ELR (cell line): ENCODE measurements around the gene DEPDC1B.
"Not testable (repeated sequence)": the region's sequence is repeated elsewhere in the genome, so short reads cannot be mapped to it uniquely, and the experiment has no call there.

Experiments
- DNase-seq: peaks from one replicate; pipeline ENCODE4 v3.0.0-alpha.2; 2015; ENCODE audit warnings: low read depth

The DEPDC1B gene

DNA sequence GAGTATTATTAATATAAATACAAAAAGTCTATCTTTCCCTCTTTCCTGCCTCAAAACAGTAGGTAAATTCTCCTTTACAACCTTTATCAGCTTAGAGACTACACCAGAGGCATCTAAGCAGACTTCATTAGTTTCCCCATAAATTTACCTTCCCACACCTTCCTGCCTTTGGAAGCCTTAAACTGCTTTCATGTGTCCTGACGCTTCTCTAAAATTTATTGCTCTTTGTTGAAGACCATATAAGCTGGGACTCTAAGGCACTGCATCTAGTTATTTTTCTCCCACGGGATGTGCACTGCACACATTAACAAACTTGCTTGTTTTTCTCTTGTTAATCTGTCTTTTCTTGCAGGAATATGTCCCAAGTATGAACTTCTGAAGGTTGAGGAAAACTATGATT lies 51.8 kb downstream of the DEPDC1B start:
- no peak for DNase-seq

DNA sequence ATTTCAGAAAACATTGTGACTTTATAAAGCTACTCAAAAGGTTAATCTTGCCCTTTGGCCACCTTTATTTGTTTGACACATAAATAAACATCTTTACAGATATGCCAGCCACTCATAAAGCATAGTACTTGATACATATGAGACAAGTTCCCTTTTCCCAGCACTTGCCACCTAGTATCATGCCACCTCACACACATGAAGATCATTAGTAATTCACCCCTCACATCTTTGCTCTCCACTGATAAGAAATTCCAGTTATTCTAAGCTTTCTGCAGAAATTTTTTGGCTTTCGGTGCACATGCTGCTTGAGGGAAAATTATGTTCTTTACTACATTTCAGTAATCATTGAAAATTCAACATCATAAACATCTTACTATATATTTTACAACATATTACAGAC lies 59.1 kb downstream of the DEPDC1B start:
- DNase-seq, result no peak

DNA sequence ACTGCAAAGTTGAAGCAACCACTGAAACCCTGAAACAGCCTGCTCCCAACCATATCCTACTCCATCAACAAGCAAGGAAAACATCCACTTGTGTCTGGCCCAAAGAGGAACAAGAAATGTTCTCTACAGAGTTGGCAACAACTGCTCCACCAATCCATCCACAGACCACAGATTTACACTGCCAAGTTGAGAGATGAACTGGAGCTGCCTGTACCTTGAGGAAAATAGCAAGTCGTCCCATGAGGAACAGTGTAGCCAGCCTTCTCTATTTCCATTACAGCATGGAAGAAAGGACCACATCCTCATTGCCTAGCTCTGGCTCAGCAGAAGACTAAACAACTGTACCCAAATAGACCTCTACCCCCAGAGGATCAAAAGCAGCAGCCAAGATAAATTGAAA lies 60.4 kb downstream of the DEPDC1B start:
- no peak for DNase-seq

DNA sequence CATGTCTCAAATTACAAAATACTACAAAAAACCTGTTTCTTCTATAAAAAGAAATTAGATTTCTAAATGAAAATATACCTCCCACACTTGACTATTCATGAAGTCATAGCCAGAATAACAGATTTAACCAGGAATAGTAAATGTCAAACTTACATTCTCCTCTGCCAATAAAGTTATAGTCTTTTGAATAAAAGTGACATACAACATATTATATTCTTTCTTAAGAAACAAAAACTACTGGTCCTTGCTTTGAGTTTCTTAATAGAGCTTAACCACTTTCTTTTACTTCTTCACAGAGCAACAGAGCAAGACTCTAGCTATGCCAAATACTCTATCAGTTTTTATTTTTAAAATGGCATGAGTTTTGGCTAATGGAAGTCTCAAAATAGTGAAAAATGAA lies 61.7 kb downstream of the DEPDC1B start:
- DNase-seq, result no peak

DNA sequence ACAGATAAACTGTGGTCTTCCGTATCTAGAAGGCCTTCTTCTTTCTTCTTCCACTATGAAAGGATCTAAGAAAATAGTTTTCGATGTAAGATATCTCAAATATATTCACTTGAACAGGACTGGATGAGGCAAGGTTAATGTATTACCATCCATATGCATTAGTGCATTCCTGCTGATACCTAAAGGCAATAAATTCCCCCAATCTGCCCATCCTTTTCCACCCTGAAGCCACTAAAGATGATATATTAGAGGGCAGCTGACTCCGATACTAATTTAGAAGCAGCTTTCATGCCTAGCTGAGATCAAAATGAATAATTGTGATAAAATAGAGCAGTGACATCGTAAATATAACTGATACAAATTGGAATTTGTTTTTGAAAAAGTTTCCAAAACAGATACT lies 63.3 kb downstream of the DEPDC1B start:
- DNase-seq, result no peak

DNA sequence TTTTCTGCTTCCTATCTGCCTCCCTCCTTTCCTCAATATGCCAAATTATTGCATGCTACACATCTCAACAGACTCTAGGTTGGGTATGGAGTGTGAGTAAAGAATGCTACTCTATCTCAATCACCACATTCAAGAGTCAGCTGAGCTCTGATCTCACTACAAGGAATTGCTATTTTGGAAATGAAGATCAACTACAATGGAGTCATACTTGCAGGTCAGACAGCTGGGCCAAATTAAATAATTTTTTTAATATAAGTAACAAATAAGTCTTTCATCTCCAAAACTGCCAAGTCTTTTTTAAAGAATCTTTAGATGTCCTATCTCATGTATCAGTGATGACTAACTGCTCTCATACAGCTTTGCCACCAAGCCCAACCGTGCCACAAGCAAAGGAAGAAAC lies 64.0 kb downstream of the DEPDC1B start:
- no peak for DNase-seq

DNA sequence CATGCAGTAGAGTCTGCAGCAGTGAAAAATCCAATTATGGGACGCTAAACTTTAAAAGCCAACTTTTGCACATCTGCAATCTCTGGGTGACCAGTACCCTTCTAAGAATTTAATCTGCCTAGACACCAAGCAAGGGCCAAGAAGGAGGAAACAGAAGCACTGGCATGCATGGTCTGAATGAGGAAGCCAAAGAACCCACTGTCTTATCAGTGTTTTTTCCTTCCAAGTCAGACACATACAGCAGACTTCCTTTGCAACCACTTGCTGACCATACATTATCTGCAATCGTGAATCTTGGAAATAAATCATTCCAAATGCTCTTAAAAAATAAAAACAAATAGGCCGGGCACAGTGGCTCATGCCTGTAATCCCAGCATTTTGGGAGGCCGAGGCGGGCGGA lies 65.9 kb downstream of the DEPDC1B start:
- no peak for DNase-seq

DNA sequence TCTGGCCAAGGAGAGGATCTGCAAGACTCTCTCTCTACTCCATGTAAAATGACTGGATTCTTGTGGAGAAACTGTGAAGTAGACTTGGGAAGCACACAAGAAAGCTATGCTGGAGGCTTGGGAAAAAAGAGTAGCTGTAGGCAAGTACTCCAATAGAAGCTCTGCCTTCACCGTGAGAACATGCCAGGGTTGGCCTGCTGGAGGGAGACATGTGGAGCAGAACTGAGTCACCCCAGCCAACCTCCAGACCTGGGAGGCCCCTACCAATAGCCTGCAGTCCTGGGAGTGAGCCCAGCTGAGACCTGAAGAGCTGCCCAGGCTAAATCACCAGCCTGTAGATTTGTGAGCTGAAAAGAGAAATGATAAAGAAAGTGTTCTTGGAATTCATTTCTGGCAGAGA lies 66.6 kb downstream of the DEPDC1B start:
- peak; percentile 39 for DNase-seq

DNA sequence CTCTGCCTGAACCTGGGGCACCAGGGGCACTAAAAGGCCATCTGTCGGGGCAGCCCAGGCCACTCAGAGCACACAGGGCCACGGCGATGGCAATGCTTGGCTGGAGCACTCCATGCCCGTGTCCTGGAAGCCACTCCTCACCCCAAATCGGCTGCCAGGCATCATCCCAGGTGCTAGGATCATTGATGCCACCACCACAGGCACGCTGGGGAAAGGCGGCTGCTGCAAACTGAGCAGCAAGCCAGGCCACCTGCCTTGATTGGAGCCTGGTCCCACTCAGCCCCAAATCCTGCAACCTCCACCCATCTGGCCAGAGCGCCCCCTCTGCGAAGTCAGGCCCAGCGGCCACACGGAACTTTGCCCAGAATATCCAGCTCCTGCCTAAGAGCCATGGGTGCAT lies 67.8 kb downstream of the DEPDC1B start:
- DNase-seq, result no peak

DNA sequence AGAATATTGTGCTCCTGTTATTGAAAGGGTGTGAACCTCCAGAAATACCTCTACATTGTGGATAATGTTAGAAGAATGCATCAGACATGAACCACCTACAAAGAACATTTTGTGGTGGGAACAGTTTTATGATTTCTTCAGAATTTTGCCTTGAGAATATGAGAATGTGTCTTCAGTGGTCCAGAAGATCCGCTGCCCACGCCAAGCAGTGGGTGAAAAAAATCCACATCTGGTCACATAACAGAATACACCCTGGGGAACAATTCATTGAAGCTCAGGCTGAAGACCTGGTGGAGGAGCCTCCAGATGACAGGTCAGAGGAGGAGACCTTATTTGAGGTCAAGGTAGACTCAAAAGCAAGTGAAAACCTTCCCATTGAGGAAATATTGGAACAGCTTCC lies 69.1 kb downstream of the DEPDC1B start:
- DNase-seq, result no peak

DNA sequence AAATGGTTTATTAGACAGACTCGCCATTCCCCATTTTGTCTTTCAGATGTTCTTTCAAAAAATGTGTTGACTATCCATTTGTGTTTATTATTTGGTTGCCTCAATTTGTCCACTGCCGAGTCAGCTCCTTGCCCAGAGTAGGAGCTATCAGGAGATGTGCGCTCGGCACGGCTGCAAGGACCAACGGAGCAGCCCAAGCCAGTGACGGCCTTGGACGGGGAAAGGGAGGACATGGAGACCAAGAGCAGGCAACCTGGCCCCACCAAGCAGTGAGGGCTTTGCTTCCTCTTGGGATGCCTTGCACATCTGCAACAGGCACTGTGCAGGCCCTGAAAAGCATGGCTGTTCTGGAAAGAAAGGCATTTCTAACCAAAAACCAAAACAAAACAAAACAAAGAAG lies 69.8 kb downstream of the DEPDC1B start:
- no peak for DNase-seq

DNA sequence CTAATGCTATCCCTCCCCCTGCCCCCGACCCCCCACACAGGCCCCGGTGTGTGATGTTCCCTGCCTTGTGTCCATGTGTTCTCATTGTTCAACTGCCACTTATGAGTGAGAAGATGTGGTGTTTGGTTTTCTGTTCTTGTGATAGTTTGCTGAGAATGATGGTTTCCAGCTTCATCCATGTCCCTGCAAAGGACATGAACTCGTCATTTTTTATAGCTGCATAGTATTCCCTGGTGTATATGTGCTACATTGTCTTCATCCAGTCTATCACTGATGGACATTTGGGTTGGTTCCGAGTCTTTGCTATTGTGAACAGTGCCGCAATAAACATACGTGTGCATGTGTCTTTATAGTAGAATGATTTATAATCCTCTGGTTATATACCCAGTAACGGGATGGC lies 75.1 kb downstream of the DEPDC1B start:
- not testable (repeated sequence) for DNase-seq

DNA sequence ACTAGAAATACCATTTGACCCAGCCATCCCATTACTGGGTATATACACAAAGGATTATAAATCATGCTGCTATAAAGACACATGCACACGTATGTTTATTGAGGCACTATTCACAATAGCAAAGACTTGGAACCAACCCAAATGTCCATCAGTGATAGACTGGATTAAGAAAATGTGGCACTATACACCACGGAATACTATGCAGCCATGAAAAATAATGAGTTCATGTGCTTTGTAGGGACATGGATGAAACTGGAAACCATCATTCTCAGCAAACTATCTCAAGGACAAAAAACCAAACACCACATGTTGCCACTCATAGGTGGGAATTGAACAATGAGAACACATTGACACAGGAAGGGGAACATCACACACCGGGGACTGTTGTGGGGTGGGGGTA lies 79.2 kb downstream of the DEPDC1B start:
- DNase-seq, result not testable (repeated sequence)

DNA sequence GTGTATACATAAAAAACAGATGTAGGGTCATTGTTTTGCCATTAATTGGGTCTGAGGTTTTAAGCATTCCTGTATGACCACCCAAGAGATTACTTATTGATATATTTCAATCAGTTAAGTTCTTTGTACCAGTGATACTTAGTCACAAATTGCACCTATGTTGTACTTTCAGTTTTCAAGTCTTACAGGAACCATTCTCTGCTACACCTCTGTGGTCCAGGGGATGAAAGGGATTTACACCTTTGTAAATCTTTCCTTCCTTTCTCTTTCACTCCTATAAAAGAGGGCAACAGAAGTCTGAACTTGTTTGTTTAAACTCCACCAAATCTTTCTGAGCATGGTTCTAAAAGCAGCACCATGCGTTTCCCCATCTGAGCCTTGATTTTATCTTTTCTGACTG lies 86.1 kb downstream of the DEPDC1B start:
- DNase-seq, result no peak

DNA sequence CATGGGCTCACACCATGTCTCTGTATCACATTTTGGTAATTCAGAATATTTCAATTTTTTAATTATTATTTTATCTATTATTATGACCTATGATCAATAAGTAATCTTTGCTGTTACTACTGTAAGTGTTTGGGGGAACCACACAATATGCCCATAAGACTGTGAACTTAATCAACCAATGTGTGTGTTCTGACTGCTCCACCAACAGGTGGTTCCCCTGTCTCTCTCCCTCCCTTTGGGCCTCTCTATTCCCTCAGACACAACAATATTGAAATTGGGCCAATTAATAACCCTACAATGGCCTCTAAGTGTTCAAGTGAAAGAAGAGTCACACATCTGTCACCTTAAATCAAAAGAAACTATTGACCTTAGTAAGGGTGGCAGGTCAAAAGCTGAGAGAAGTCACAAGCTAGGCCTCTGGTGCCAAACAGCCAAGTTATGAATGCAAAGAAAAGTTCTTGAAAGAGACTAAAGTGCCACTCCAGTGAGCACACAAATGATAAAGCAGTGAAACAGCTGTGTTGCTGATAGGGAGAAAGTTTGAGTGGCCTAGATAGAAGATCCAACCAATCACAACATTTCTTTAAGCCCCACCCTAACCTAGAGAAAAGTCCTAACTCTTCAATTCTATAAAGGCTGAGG lies 88.7 kb downstream of the DEPDC1B start:
- DNase-seq, result no peak

DNA sequence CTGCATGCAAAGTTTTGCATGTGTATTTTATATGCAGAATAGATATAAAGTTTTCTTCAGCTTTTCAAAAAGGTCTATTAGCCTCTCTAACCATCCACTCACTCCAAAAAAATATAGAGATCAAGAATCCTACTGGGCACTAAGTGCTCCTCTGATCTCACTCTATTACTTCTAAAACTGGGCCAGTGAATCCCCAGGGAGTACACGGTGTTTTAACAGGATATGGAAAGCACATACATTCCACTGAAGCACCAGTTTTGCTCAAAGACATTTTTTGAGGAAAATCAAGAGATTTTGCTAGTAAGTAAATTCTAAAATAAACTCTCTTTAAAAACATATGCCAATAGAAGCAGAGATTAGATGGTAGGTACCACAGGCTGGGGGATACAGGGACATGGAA lies 95.2 kb downstream of the DEPDC1B start:
- DNase-seq, result no peak

DNA sequence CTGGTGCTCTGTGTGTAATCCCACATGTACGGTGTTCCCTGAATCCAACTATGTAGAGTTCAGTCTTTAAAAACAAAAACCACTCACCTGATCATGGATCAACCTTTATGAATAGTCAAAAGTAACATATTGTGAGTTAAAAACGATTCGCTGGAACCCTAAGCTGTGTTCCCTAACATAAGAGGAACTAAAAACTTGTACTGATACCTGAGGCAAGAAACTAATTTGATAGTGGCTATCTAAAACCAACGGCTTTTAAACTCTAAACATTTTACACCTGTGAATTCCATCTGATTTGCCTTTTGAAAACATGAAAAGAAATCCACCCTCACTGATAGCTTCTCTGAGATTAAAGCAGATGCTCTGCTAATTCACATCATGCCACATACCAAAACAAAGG lies 101.5 kb downstream of the DEPDC1B start:
- DNase-seq, result no peak

DNA sequence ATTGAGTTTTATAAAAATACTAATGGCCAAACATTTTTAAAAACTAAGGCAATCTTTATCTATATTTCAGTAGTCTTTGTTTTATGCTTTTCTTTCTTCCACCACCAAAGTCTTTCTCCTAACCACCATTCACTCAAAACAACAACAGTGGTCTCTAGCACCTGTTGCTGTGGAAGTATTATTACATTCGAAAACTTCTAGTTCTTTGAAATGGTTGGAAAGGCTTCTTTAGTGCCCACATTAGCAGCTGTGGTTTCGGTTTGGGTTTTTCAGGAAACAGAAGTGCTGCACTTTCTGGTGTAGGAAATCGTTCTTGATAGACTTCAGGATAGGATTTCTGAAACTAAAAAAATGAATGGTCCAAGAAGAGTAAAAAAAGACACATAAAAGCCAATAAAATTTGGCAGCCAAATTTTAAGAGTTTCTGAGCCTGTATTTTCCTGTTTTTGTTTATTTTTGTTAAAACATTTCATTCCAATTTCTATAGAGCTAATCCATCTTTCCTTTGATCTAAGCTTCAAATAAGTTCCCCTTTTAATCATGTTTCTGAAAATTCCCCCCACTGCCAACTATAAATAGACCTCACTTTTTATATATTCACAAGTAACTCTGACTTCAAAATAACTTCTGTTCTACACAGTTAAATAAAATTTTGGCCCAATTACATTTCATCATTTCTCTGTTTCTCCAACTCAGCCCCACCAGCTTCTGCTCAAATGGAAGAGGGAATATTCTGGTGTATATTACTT lies 102.2 kb downstream of the DEPDC1B start:
- no peak for DNase-seq

DNA sequence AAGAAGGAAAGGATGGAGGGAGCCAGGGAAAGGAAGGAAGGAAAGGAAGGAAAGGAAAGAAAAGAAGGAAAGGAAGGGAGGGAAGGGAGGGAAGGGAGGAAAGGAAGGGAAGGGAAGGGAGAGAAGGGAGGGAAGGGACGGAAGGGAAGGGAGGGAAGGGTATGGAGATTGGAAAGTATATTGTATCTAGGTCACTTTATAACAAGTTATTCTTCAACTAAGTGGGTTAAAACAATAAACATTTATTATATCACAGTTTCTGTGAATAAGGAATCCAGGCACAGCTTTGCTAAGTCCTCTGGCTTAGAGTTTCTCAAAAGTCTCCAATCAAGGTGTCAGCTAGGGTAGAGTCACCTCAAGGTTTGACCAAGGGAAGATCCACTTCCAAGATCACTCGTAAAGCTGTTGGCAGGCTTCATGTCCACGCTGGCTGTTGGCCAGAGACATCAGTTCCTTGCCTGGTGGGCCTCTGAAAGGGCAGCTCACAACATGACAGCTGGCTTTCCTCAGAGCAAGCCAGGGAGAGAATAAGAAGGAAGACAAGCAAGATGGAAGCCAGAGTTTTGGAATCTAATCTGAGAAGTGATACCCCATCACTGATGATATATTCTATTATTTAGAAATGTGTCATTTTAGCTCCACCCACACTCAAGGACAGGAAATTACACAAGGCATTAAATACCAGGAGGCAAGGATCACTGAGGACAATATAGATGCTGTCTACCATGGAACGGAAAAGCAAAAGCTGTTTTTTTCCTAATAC lies 105.1 kb downstream of the DEPDC1B start:
- DNase-seq, result no peak

DNA sequence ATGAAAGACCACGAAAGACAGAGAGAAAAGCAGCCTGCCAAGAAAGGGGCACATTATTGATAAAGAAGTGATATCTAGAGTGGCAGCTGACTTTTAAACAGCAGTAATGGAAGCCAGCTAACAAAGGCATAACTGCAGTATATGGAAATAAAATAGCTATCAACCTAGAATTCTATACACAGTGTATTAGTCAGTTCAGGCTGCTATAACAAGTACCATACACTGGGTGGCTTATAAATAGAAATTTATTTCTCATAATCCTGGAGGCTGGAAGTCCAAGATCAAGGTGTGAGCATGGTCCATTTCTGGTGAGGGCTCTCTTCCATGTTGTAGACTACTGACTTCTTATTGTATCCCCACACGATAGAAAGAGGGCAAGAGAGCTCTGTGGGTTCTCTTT lies 109.8 kb downstream of the DEPDC1B start:
- no peak for DNase-seq

DNA sequence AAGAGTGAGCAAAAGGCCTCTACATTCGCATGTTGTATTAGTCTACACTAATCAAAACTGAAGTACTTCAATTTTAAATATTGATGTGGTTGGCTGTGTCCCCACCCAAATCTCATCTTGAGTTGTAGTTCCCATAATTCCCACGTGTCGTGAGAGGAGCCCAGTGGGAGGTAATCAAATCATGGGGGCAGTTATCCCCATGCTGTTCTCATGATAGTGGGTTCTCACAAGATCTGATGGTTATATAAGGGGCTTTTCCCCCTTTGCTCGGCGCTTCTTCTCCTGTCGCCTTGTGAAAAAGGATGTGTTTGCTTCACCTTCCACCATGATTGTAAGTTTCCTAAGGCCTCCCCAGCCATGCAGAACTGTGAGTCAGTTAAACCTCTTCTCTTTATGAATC lies 112.7 kb downstream of the DEPDC1B start:
- not testable (repeated sequence) for DNase-seq

DNA sequence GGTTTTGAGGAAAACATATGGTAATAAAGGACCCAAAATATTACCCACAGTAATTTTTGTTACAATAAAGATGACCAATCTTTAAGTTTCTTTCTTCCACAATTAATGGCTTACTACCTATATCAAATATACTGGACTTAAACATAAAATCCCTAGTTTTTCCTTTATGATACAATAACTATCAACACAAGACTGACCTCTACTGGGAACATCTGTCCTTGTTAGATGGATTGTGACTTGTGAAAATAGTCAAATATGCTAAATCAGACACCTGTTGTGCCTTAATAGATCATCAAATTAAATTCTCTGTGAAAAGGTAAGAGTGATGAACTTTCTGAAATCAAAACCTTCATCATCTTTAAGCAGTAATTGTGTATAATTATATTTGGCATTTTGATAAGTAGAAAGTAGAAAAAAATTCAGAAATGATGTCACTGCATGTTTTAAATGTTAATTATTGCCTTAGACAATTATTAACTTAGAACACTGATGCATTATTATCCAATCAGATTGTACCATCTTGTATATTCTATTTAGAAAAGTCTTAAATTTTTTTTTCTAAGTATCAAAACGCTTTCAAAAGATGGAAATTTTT lies 113.6 kb downstream of the DEPDC1B start:
- DNase-seq, result peak; percentile 26

DNA sequence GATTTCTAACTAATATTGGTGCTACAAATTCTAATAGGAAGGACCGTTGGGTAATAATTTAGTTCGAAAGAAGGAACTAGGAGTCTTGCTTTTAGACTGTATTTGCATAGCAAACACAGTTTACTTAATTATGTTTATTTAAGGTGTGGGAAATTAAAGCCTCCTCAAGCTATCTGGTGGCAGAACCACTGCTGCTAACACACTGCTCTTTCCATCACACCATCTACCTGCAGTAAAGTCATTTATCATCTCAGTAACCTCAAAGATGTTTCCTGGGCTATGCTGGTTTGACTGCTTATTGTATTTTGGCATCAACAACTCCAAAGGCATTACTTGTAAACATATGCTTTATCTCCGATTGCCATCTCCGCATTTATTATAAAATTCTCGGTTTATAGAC lies 114.3 kb downstream of the DEPDC1B start:
- DNase-seq, result no peak
